SK-N-SH (cell line): ENCODE results near the gene WDR45. TPM values are rescaled to one million over a fixed set of nuclear protein-coding genes. Genes with fewer than 3 reads are reported as not detected.

ENCODE experiments used
- CTCF ChIA-PET: fragments of 300-600, 350-600 bp; formaldehyde crosslinking; extraction: SDS; loops from one replicate; lab custom pipeline; 2021; lab: Yijun Ruan, JAX
- POLR2A ChIA-PET: fragments of 350-600 bp; sonication (Branson Sonifier 250); formaldehyde crosslinking; extraction: SDS; loops from one replicate; lab custom pipeline; 2020; ENCODE audit warnings: antibody characterized with exemption, inconsistent platforms; lab: Yijun Ruan, JAX
- DNase-seq: peaks from one replicate; pipeline ENCODE4 v3.0.0; 2012
- H2AFZ ChIP-seq: fragments of 200-600 bp; sonication (generic); 2 replicates; pipeline ENCODE4 v1.8.1; 2016; ENCODE audit warnings: antibody characterized with exemption, mild to moderate bottlenecking, low read depth
- H3F3A ChIP-seq: fragments of 200-600 bp; sonication (generic); replicated peaks from 2 replicates; pipeline ENCODE3; 2016; ENCODE audit warnings: antibody characterized with exemption, mild to moderate bottlenecking; ENCODE audit not compliant: insufficient read depth
- H3K27ac ChIP-seq, 2 experiments: fragments of 200-500 bp in 1 of 2; fragments of 200-600 bp in 1 of 2; sonication (Bioruptor generic) in 1 of 2; sonication (generic), shearing (Covaris generic) in 1 of 2; 2 replicates each; pipeline versions ENCODE4 v1.5.1 to v1.6.1; 2014 to 2016; ENCODE audit warnings: low read depth in 2 of 2, inconsistent platforms in 1 of 2, low read length in 1 of 2, mild to moderate bottlenecking in 1 of 2, mixed read lengths in 1 of 2
- H3K27me3 ChIP-seq: fragments of 200-600 bp; sonication (generic), shearing (Covaris generic); 2 replicates; pipeline ENCODE4 v1.6.1; 2016; ENCODE audit warnings: mixed run types; ENCODE audit not compliant: insufficient read depth
- H3K36me3 ChIP-seq, 2 experiments: fragments of 200-500 bp in 1 of 2; fragments of 200-600 bp in 1 of 2; sonication (Bioruptor generic) in 1 of 2; sonication (generic) in 1 of 2; replicated peaks in 1 of 2; 2 replicates each; pipeline versions ENCODE3 to v1.5.1; 2014 to 2016; ENCODE audit warnings: low read length in 1 of 2, mild to moderate bottlenecking in 1 of 2; ENCODE audit not compliant: insufficient read depth in 2 of 2, control insufficient read depth in 1 of 2
- H3K4me1 ChIP-seq, 2 experiments: fragments of 200-500 bp in 1 of 2; fragments of 200-600 bp in 1 of 2; sonication (Bioruptor generic) in 1 of 2; sonication (generic), shearing (Covaris generic) in 1 of 2; 2 replicates each; pipeline versions ENCODE4 v1.5.1 to v1.6.1; 2014 to 2016; ENCODE audit warnings: low read depth in 1 of 2, low read length in 1 of 2, mixed run types in 1 of 2; ENCODE audit not compliant: insufficient read depth in 2 of 2, control insufficient read depth in 1 of 2
- H3K4me2 ChIP-seq: fragments of 200-600 bp; sonication (generic), shearing (Covaris generic); 2 replicates; pipeline ENCODE4 v1.6.1; 2017; ENCODE audit warnings: mixed run types
- H3K4me3 ChIP-seq, 2 experiments: fragments of 200-500 bp in 1 of 2; fragments of 200-600 bp in 1 of 2; sonication (Bioruptor generic) in 1 of 2; sonication (generic), shearing (Covaris generic) in 1 of 2; 2 replicates each; pipeline versions ENCODE4 v1.5.1 to v1.8.1; 2014 to 2016; ENCODE audit warnings: low read depth in 2 of 2, inconsistent platforms in 1 of 2, low read length in 1 of 2, mild to moderate bottlenecking in 1 of 2, mixed read lengths in 1 of 2, moderate library complexity in 1 of 2
- H3K79me2 ChIP-seq: fragments of 200-600 bp; sonication (generic); 2 replicates; pipeline ENCODE4 v1.8.1; 2017; ENCODE audit warnings: mild to moderate bottlenecking; ENCODE audit not compliant: insufficient read depth
- H3K9ac ChIP-seq: fragments of 200-600 bp; sonication (generic); 2 replicates; pipeline ENCODE4 v1.6.1; 2017; ENCODE audit warnings: mixed run types
- H3K9me2 ChIP-seq: fragments of 200-600 bp; sonication (generic); 2 replicates; pipeline ENCODE4 v1.6.1; 2017; ENCODE audit warnings: mixed run types
- H3K9me3 ChIP-seq: fragments of 200-600 bp; sonication (generic); 2 replicates; pipeline ENCODE4 v1.6.1; 2017; ENCODE audit warnings: mixed run types, mild to moderate bottlenecking, moderate library complexity
- H4K20me1 ChIP-seq: fragments of 200-600 bp; sonication (generic); 2 replicates; pipeline ENCODE4 v1.6.1; 2017; ENCODE audit warnings: mild to moderate bottlenecking, mixed run types; ENCODE audit not compliant: insufficient read depth
- EP300 ChIP-seq, 2 experiments: IDR thresholded peaks; 2 replicates each; pipeline versions ENCODE4 v1.4.0 to v1.6.1; 2012; ENCODE audit warnings: borderline replicate concordance in 1 of 2, low read depth in 1 of 2, low read length in 1 of 2
- EZH2phosphoT487 ChIP-seq: fragments of 200-600 bp; sonication (generic); IDR thresholded peaks from 2 replicates; pipeline ENCODE4 v1.6.1; 2017; ENCODE audit warnings: low read depth, mixed run types, mild to moderate bottlenecking, antibody characterized with exemption, moderate library complexity, borderline replicate concordance
- FOXM1 ChIP-seq: IDR thresholded peaks from 2 replicates; pipeline ENCODE4 v1.4.0; 2012; ENCODE audit warnings: low read depth, mild to moderate bottlenecking
- GATA2 ChIP-seq: sonication (generic); formaldehyde crosslinking; IDR thresholded peaks from 2 replicates; pipeline ENCODE4 v1.5.0; 2020; ENCODE audit warnings: mild to moderate bottlenecking, missing genetic modification reagents
- JUND ChIP-seq: IDR thresholded peaks from 2 replicates; pipeline ENCODE4 v1.4.0; 2012
- MXI1 ChIP-seq: IDR thresholded peaks from 2 replicates; pipeline ENCODE4 v1.6.1; 2012; ENCODE audit warnings: mild to moderate bottlenecking, low read depth, low read length, improper control_type of control experiment
- NRF1 ChIP-seq: IDR thresholded peaks from 2 replicates; pipeline ENCODE4 v1.6.1; 2012; ENCODE audit warnings: low read depth, mild to moderate bottlenecking, low read length
- POLR2AphosphoS5 ChIP-seq: IDR thresholded peaks from 2 replicates; pipeline ENCODE4 v1.6.1; 2012; ENCODE audit warnings: low read depth, low read length
- RCOR1 ChIP-seq: fragments of 150-350 bp; IDR thresholded peaks from 2 replicates; pipeline ENCODE4 v1.6.1; 2017; ENCODE audit warnings: antibody characterized with exemption, low read length
- TAF1 ChIP-seq: IDR thresholded peaks from 2 replicates; pipeline ENCODE4 v1.6.1; 2012; ENCODE audit warnings: low read depth, mild to moderate bottlenecking, low read length, moderate library complexity, borderline replicate concordance
- TCF12 ChIP-seq: IDR thresholded peaks from 2 replicates; pipeline ENCODE4 v1.4.0; 2012
- TEAD4 ChIP-seq: IDR thresholded peaks from 2 replicates; pipeline ENCODE4 v1.4.0; 2012; ENCODE audit warnings: mild to moderate bottlenecking, borderline replicate concordance; ENCODE audit not compliant: insufficient read depth
- YY1 ChIP-seq: IDR thresholded peaks from 2 replicates; pipeline ENCODE4 v1.4.0; 2012; ENCODE audit warnings: low read depth, mild to moderate bottlenecking
- WGBS: methylation state at CpG from one replicate; pipeline ENCODE4 v1.1.6; 2017; ENCODE audit warnings: low lambda C conversion rate; 5-methylcytosine and 5-hydroxymethylcytosine counted together
- polyA plus RNA-seq, 3 experiments: library from polyadenylated mRNA; depleted of rRNA; stranded (reverse); fragments of >200 nt; gene quantifications; 2 replicates each; pipeline ENCODE4 v1.2.3, GENCODE V29; 2012
- TF ChIP-seq, protein P1 (sequence below): IDR thresholded peaks from 2 replicates; pipeline ENCODE4 v1.6.1; 2012; ENCODE audit warnings: mild to moderate bottlenecking, low read depth, low read length, moderate library complexity
- TF ChIP-seq, protein P2 (sequence below): IDR thresholded peaks from 2 replicates; pipeline ENCODE4 v1.4.0; 2012; ENCODE audit warnings: low read depth, borderline replicate concordance
- TF ChIP-seq, protein P3 (sequence below): IDR thresholded peaks from 2 replicates; pipeline ENCODE4 v1.4.0; 2012; ENCODE audit warnings: low read depth
- TF ChIP-seq, protein P4 (sequence below): fragments of 150-350 bp; IDR thresholded peaks from 2 replicates; pipeline ENCODE4 v1.6.1; 2016; ENCODE audit warnings: mild to moderate bottlenecking, low read depth, low read length
- TF ChIP-seq, protein P5 (sequence below): fragments of 200-600 bp; sonication (generic); IDR thresholded peaks from 2 replicates; pipeline ENCODE4 v1.6.1; 2017; ENCODE audit warnings: antibody characterized with exemption, mild to moderate bottlenecking, moderate library complexity

WDR45 gene
- polyA plus RNA-seq, 1 of the 3 experiments (the other 2 are of a cell fraction): 108 TPM

DNA sequence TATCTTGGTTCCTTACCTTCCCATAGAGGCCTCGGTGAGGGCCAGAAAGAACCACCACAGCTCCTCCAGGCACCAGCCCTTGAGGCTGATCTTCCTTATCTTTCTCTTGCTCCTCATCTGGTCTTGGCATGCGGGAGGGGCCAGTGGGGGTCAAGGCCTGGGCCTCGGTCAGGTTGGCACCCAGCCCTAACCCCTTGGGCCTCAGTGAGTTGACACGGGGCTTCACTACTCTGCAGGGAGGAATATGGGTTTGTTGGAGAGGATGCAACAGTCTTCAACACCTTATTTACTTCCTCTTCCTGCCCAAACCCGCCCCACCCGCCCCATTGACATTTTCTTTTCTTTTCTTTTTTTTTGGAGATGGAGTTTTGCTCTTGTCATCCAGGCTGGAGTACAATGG lies 37.9 kb upstream of the WDR45 start (continued):
- TF ChIP-seq, protein P1, sequence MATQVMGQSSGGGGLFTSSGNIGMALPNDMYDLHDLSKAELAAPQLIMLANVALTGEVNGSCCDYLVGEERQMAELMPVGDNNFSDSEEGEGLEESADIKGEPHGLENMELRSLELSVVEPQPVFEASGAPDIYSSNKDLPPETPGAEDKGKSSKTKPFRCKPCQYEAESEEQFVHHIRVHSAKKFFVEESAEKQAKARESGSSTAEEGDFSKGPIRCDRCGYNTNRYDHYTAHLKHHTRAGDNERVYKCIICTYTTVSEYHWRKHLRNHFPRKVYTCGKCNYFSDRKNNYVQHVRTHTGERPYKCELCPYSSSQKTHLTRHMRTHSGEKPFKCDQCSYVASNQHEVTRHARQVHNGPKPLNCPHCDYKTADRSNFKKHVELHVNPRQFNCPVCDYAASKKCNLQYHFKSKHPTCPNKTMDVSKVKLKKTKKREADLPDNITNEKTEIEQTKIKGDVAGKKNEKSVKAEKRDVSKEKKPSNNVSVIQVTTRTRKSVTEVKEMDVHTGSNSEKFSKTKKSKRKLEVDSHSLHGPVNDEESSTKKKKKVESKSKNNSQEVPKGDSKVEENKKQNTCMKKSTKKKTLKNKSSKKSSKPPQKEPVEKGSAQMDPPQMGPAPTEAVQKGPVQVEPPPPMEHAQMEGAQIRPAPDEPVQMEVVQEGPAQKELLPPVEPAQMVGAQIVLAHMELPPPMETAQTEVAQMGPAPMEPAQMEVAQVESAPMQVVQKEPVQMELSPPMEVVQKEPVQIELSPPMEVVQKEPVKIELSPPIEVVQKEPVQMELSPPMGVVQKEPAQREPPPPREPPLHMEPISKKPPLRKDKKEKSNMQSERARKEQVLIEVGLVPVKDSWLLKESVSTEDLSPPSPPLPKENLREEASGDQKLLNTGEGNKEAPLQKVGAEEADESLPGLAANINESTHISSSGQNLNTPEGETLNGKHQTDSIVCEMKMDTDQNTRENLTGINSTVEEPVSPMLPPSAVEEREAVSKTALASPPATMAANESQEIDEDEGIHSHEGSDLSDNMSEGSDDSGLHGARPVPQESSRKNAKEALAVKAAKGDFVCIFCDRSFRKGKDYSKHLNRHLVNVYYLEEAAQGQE: no peak
- TF ChIP-seq RCOR1: no peak
- TF ChIP-seq, all 33 proteins: peak for 0

DNA sequence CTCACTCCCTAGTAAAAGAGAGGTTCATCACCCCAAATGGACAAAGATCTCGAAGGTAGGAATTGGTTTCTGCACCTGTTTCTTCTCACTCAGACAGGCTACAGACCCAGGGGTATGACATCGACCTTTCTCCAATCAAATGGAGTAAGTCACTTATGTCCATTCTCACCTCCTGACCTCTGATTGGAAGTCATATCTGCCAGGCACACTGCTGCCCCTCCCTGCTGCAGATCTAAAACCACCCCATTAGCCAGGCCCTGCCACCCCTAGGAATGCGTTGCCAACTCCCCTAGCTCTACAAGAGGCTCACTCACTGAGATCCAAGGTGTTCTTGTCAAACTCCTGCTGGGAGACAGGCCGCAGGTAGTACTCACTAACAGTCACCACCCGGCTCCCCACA lies 37.0 kb upstream of the WDR45 start:
- H3K4me3 ChIP-seq: no peak overlapping the region
- TF ChIP-seq, protein P2, sequence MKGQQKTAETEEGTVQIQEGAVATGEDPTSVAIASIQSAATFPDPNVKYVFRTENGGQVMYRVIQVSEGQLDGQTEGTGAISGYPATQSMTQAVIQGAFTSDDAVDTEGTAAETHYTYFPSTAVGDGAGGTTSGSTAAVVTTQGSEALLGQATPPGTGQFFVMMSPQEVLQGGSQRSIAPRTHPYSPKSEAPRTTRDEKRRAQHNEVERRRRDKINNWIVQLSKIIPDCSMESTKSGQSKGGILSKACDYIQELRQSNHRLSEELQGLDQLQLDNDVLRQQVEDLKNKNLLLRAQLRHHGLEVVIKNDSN: no peak
- no peak for TF ChIP-seq RCOR1
- TF ChIP-seq MXI1: no peak
- TF ChIP-seq JUND: no peak
- TF ChIP-seq TAF1: no peak
- no peak for TF ChIP-seq POLR2AphosphoS5
- POLR2A ChIA-PET: no interaction called here
- no peaks in the 10 kb centered on the region for H3K9me2 ChIP-seq
- no peak overlapping the region for H3K4me2 ChIP-seq
- H3K9ac ChIP-seq: no peak overlapping the region
- 94% methylated on average over 4 of the region's 5 CpGs for WGBS
- peaks cover 4% of the 10 kb centered on the region; the same call in 1 of the 2 replicates for H3K79me2 ChIP-seq
- no peak overlapping the region for H3K27ac ChIP-seq
- no peaks in the 10 kb centered on the region for H3F3A ChIP-seq
- peaks cover 21 to 33% of the 10 kb centered on the region in 2 experiments for H3K36me3 ChIP-seq
- CTCF ChIA-PET: no interaction called here
- no peaks in the 10 kb centered on the region for H4K20me1 ChIP-seq
- H3K9me3 ChIP-seq: no peaks in the 10 kb centered on the region
- no peak overlapping the region for H2AFZ ChIP-seq
- H3K27me3 ChIP-seq: no peaks in the 10 kb centered on the region
- no peaks in the 10 kb centered on the region for H3K4me1 ChIP-seq
- DNase-seq: no peak

DNA sequence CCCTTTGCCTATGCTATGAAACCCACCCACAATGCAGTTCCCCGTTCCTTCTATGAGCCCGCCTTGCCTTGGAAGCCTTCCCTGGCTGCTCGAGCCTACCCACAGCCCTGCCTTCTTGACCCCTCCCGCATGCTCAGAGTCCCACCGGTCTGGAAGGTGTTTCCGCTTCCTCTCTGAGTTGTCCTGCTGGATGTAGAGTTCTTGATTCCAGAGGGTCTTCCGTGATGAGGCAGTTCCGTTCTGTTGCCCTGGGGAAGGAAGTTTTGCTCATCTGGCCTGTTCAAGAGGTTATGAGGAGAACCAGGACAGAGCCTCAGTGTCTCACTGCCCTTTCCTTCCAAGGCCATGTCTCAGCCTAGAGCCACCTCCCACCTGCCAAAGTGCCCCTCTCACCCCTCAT lies 36.4 kb upstream of the WDR45 start:
- Histone ChIP-seq H3K9ac (no peak overlapping the region), H2AFZ (no peak overlapping the region), H3K4me1 (no peaks in the 10 kb centered on the region), H3K9me2 (no peaks in the 10 kb centered on the region), H4K20me1 (no peaks in the 10 kb centered on the region), H3K27me3 (no peaks in the 10 kb centered on the region), H3K36me3 (peaks cover 16 to 33% of the 10 kb centered on the region in 2 experiments), H3K27ac (no peak overlapping the region), H3F3A (no peaks in the 10 kb centered on the region), H3K79me2 (no peaks in the 10 kb centered on the region), H3K4me3 (no peak overlapping the region), H3K4me2 (no peak overlapping the region), H3K9me3 (no peaks in the 10 kb centered on the region)
- 98% methylated on average over 8 of the region's 8 CpGs for WGBS
- no peak for DNase-seq
- TF ChIP-seq, protein P3, sequence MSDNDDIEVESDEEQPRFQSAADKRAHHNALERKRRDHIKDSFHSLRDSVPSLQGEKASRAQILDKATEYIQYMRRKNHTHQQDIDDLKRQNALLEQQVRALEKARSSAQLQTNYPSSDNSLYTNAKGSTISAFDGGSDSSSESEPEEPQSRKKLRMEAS: no peak
- no peak for TF ChIP-seq NRF1
- no peak for TF ChIP-seq TEAD4
- TF ChIP-seq EZH2phosphoT487: no peak
- TF ChIP-seq EP300 (IDR thresholded peaks at IDR 0.05; ENCODE audit: borderline replicate concordance in 1 of 2, low read depth in 1 of 2, low read length in 1 of 2): no peak
- no peak for TF ChIP-seq FOXM1
- no peak for TF ChIP-seq YY1
- TF ChIP-seq, protein P4, sequence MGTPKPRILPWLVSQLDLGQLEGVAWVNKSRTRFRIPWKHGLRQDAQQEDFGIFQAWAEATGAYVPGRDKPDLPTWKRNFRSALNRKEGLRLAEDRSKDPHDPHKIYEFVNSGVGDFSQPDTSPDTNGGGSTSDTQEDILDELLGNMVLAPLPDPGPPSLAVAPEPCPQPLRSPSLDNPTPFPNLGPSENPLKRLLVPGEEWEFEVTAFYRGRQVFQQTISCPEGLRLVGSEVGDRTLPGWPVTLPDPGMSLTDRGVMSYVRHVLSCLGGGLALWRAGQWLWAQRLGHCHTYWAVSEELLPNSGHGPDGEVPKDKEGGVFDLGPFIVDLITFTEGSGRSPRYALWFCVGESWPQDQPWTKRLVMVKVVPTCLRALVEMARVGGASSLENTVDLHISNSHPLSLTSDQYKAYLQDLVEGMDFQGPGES: no peak
- TF ChIP-seq, protein P5, sequence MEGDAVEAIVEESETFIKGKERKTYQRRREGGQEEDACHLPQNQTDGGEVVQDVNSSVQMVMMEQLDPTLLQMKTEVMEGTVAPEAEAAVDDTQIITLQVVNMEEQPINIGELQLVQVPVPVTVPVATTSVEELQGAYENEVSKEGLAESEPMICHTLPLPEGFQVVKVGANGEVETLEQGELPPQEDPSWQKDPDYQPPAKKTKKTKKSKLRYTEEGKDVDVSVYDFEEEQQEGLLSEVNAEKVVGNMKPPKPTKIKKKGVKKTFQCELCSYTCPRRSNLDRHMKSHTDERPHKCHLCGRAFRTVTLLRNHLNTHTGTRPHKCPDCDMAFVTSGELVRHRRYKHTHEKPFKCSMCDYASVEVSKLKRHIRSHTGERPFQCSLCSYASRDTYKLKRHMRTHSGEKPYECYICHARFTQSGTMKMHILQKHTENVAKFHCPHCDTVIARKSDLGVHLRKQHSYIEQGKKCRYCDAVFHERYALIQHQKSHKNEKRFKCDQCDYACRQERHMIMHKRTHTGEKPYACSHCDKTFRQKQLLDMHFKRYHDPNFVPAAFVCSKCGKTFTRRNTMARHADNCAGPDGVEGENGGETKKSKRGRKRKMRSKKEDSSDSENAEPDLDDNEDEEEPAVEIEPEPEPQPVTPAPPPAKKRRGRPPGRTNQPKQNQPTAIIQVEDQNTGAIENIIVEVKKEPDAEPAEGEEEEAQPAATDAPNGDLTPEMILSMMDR: no peak
- TF ChIP-seq GATA2 (CRISPR knock-in tag): no peak
- TF ChIP-seq TCF12: no peak
- POLR2A ChIA-PET: no interaction called here
- CTCF ChIA-PET: no interaction called here
